Loucy (cell line): ENCODE data around the gene WDR35.

Experiments used
- H2AFZ ChIP-seq: fragments of 200-600 bp; sonication (generic); 2 replicates; pipeline ENCODE4 v1.6.0; 2016; ENCODE audit warnings: antibody characterized with exemption, mild to moderate bottlenecking, low read length, moderate library complexity
- H3F3A ChIP-seq: fragments of 200-600 bp; 2 replicates; pipeline ENCODE4 v1.6.0; 2016; ENCODE audit warnings: antibody characterized with exemption, low read depth, mild to moderate bottlenecking
- H3K27me3 ChIP-seq: fragments of 200-600 bp; sonication (generic); 2 replicates; pipeline ENCODE4 v1.6.1; 2014; ENCODE audit warnings: low read length, mild to moderate bottlenecking; ENCODE audit not compliant: insufficient read depth, poor library complexity, severe bottlenecking
- H3K36me3 ChIP-seq: fragments of 200-600 bp; sonication (generic); 2 replicates; pipeline ENCODE4 v1.6.1; 2016; ENCODE audit warnings: low read length; ENCODE audit not compliant: insufficient read depth
- H3K4me1 ChIP-seq: fragments of 200-600 bp; sonication (generic); 2 replicates; pipeline ENCODE4 v1.5.1; 2014; ENCODE audit warnings: low read length, mild to moderate bottlenecking; ENCODE audit not compliant: insufficient read depth, poor library complexity, severe bottlenecking
- H3K4me2 ChIP-seq: fragments of 200-600 bp; sonication (generic); 2 replicates; pipeline ENCODE4 v1.6.0; 2014; ENCODE audit warnings: antibody characterized with exemption, low read length, low read depth, mild to moderate bottlenecking; ENCODE audit not compliant: poor library complexity, severe bottlenecking
- H3K4me3 ChIP-seq: fragments of 200-600 bp; sonication (generic); 2 replicates; pipeline ENCODE4 v1.5.1; 2014; ENCODE audit warnings: low read length, mild to moderate bottlenecking, mixed read lengths; ENCODE audit not compliant: poor library complexity, severe bottlenecking
- H3K79me2 ChIP-seq: fragments of 200-600 bp; sonication (generic); 2 replicates; pipeline ENCODE4 v1.6.1; 2014; ENCODE audit warnings: low read length; ENCODE audit not compliant: insufficient read depth
- H3K9ac ChIP-seq: fragments of 200-600 bp; sonication (generic); 2 replicates; pipeline ENCODE4 v1.6.0; 2014; ENCODE audit warnings: mild to moderate bottlenecking, low read depth, low read length, moderate library complexity; ENCODE audit not compliant: poor library complexity, severe bottlenecking
- H3K9me2 ChIP-seq: fragments of 200-600 bp; sonication (generic); replicated peaks from 2 replicates; pipeline ENCODE4 v1.6.1; 2016; ENCODE audit warnings: low read depth, low read length, mixed read lengths
- H3K9me3 ChIP-seq: fragments of 200-600 bp; sonication (generic); 2 replicates; pipeline ENCODE4 v1.6.1; 2014; ENCODE audit warnings: mild to moderate bottlenecking, antibody characterized with exemption, low read length, low read depth; ENCODE audit not compliant: insufficient read depth
- H4K20me1 ChIP-seq: fragments of 200-600 bp; sonication (generic); 2 replicates; pipeline ENCODE4 v1.6.0; 2014; ENCODE audit warnings: antibody characterized with exemption, low read length, mild to moderate bottlenecking; ENCODE audit not compliant: insufficient read depth, poor library complexity, severe bottlenecking
- EZH2phosphoT487 ChIP-seq: fragments of 200-600 bp; IDR thresholded peaks from 2 replicates; pipeline ENCODE4 v1.6.1; 2018; ENCODE audit warnings: antibody characterized with exemption, mild to moderate bottlenecking, moderate library complexity, borderline replicate concordance
- TF ChIP-seq, protein P1 (sequence below): fragments of 200-600 bp; sonication (generic); conservative IDR thresholded peaks from 2 replicates; pipeline ENCODE4 v1.5.1; 2014; ENCODE audit warnings: mild to moderate bottlenecking, antibody characterized with exemption, low read length

Gene WDR35

DNA sequence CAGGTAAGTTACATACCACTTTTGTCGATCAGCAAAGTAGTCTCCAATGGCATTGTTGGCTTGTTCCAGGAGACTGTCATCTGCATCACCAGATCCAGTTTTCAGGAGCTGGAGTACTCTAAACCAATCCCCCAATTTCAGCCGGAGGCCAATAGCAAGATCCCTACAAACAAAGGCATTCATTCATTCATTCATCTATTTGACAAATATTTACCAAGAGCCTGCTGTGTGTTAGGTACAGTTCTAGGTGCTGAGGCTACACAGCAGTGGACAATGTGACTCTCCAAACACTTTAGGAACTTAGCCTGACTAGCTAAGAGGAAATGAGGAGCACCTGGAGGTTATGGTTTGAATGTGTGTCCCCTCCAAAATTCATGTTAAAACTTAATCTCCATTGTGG, 53.7 kb downstream of the WDR35 start:
- H3K27me3 ChIP-seq: peaks cover 11% of the 10 kb centered on the region
- TF ChIP-seq, protein P1, sequence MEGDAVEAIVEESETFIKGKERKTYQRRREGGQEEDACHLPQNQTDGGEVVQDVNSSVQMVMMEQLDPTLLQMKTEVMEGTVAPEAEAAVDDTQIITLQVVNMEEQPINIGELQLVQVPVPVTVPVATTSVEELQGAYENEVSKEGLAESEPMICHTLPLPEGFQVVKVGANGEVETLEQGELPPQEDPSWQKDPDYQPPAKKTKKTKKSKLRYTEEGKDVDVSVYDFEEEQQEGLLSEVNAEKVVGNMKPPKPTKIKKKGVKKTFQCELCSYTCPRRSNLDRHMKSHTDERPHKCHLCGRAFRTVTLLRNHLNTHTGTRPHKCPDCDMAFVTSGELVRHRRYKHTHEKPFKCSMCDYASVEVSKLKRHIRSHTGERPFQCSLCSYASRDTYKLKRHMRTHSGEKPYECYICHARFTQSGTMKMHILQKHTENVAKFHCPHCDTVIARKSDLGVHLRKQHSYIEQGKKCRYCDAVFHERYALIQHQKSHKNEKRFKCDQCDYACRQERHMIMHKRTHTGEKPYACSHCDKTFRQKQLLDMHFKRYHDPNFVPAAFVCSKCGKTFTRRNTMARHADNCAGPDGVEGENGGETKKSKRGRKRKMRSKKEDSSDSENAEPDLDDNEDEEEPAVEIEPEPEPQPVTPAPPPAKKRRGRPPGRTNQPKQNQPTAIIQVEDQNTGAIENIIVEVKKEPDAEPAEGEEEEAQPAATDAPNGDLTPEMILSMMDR: no peak
- TF ChIP-seq EZH2phosphoT487: no peak
- no peaks in the 10 kb centered on the region for H3K79me2 ChIP-seq
- H3K9ac ChIP-seq: no peak overlapping the region
- H4K20me1 ChIP-seq: no peaks in the 10 kb centered on the region
- no peaks in the 10 kb centered on the region for H3F3A ChIP-seq
- H3K4me1 ChIP-seq: no peaks in the 10 kb centered on the region
- no peak overlapping the region for H3K4me3 ChIP-seq
- no peak overlapping the region for H2AFZ ChIP-seq
- no peak overlapping the region for H3K4me2 ChIP-seq
- H3K9me2 ChIP-seq: no peaks in the 10 kb centered on the region
- H3K36me3 ChIP-seq: no peaks in the 10 kb centered on the region
- no peaks in the 10 kb centered on the region for H3K9me3 ChIP-seq

DNA sequence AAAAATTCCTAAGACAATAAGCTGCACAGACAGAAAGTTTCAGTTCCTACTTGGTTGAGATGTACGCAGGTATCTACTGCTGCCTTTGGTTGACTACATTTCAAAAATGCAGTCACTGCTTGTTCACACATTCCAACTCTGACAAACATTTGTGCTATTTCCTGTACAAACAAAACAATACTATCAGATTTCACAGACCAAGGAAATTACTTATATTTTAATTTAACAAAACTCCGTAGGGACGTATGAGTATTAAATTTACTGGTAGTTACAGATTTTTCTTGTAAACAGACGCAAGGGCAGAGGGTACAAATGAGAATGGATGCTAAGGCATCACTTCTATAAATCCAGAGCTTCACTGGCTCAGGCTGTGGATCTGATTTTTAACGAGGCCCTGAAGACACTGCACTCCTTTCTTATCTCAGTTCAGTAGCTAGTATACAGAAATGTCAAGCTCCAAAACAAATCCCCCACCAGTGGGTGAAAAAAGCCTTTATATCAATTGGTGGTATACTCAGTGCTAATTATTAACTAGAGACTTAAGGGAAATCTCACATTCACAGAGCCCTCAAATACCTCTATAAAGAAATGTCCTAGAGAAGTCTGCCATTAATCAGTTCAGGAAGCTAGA, 56.4 kb downstream of the WDR35 start:
- H4K20me1 ChIP-seq: no peaks in the 10 kb centered on the region
- H3K4me1 ChIP-seq: no peaks in the 10 kb centered on the region
- no peak overlapping the region for H3K9ac ChIP-seq
- H3K9me2 ChIP-seq: no peaks in the 10 kb centered on the region
- no peaks in the 10 kb centered on the region for H3F3A ChIP-seq
- peaks cover 11% of the 10 kb centered on the region for H3K27me3 ChIP-seq
- no peaks in the 10 kb centered on the region for H3K36me3 ChIP-seq
- no peak overlapping the region for H3K4me3 ChIP-seq
- H2AFZ ChIP-seq: no peak overlapping the region
- no peaks in the 10 kb centered on the region for H3K79me2 ChIP-seq
- no peak for TF ChIP-seq EZH2phosphoT487
- TF ChIP-seq, protein P1: no peak
- no peak overlapping the region for H3K4me2 ChIP-seq
- no peaks in the 10 kb centered on the region for H3K9me3 ChIP-seq

DNA sequence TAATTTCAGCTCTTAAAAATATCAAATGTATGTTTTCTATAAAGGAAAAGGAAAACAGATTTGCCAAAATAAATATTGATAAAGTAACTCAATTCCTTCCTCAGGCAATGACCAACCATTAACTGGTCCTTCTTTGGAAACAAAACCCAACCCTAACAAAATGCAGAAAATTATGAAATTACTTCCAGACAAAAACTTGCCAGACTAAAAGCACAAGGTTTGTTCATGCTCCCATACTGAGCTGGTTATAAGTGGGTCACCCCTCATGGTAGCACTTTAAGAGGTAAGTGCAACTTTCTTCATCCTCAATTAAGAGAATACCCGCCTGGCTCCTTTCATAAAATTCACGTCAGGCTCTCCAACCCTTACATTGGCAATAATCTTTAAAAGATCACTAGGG, 57.0 kb downstream of the WDR35 start:
- Histone ChIP-seq H4K20me1 (no peaks in the 10 kb centered on the region), H3F3A (no peaks in the 10 kb centered on the region), H3K27me3 (peaks cover 11% of the 10 kb centered on the region), H3K4me1 (no peaks in the 10 kb centered on the region), H3K9me3 (no peaks in the 10 kb centered on the region), H3K4me2 (no peak overlapping the region), H2AFZ (no peak overlapping the region), H3K79me2 (no peaks in the 10 kb centered on the region), H3K9me2 (no peaks in the 10 kb centered on the region), H3K9ac (no peak overlapping the region), H3K4me3 (no peak overlapping the region), H3K36me3 (no peaks in the 10 kb centered on the region)
- no peak for TF ChIP-seq EZH2phosphoT487
- TF ChIP-seq, protein P1: no peak
